Subcutaneous abdominal adipose tissue (tissue), 5 donors: ENCODE data around the gene CHST14.

Source experiments
- H3K27ac ChIP-seq: one replicate; pipeline ENCODE4 v1.7.0; 2013; ENCODE audit warnings: low read depth, mild to moderate bottlenecking, inconsistent platforms, low read length, moderate library complexity
- H3K27me3 ChIP-seq, 5 donors: one replicate each; pipeline ENCODE4 v1.7.0; 2013; ENCODE audit warnings: low read length in 5 of 5, inconsistent platforms in 1 of 5; ENCODE audit not compliant: control insufficient read depth in 5 of 5, insufficient read depth in 4 of 5
- H3K36me3 ChIP-seq, 5 donors: one replicate each; pipeline ENCODE4 v1.7.0; 2013; ENCODE audit warnings: low read length in 5 of 5; ENCODE audit not compliant: control insufficient read depth in 5 of 5, insufficient read depth in 5 of 5
- H3K4me1 ChIP-seq, 5 donors: one replicate each; pipeline ENCODE4 v1.7.0; 2013; ENCODE audit warnings: low read length in 5 of 5, mild to moderate bottlenecking in 3 of 5, moderate library complexity in 1 of 5; ENCODE audit not compliant: control insufficient read depth in 5 of 5, insufficient read depth in 5 of 5
- H3K4me3 ChIP-seq, 5 donors: one replicate each; pipeline ENCODE4 v1.7.0; 2013; ENCODE audit warnings: low read length in 5 of 5, low read depth in 1 of 5
- H3K9ac ChIP-seq, 5 donors: one replicate each; pipeline ENCODE4 v1.7.0; 2013; ENCODE audit warnings: low read length in 5 of 5, mild to moderate bottlenecking in 4 of 5, moderate library complexity in 3 of 5
- H3K9me3 ChIP-seq, 5 donors: one replicate each; pipeline ENCODE4 v1.7.0; 2013; ENCODE audit warnings: low read length in 5 of 5; ENCODE audit not compliant: control insufficient read depth in 5 of 5
- donor health status: healthy.
- donor health status: healthy.
- donor health status: healthy.
- donor health status: healthy.
- donor health status: healthy.

CHST14 gene

GRCh38 chr15:40441565-40442531, 28.9 kb upstream of the CHST14 start:
- H3K9me3 ChIP-seq: no peaks in the 10 kb centered on the region
- H3K27me3 ChIP-seq: peaks cover 17 to 26% (median 20%) of the 10 kb centered on the region in 5 donors
- peak overlapping the region in 4 of 5 donors; percentile 59 to 77 (median 69) for H3K4me3 ChIP-seq
- H3K36me3 ChIP-seq: no peaks in the 10 kb centered on the region
- no peak overlapping the region for H3K27ac ChIP-seq
- H3K9ac ChIP-seq: peak overlapping the region in 4 of 5 donors; percentile 45 to 82 (median 68)
- H3K4me1 ChIP-seq: peaks cover 10 to 52% (median 24%) of the 10 kb centered on the region in 5 donors

- Histone ChIP-seq H3K4me3 (no peak overlapping the region), H3K9ac (no peak overlapping the region), H3K9me3 (no peaks in the 10 kb centered on the region), H3K27me3 (peaks cover 3 to 12% (median 7%) of the 10 kb centered on the region in 5 donors), H3K27ac (no peak overlapping the region), H3K4me1 (peaks cover 10 to 48% (median 20%) of the 10 kb centered on the region in 5 donors), H3K36me3 (no peaks in the 10 kb centered on the region)
These were observed 27.5 kb upstream of the CHST14 start for GRCh38 chr15:40443255-40443654.

- Histone ChIP-seq H3K4me1 (peaks cover 10 to 48% (median 20%) of the 10 kb centered on the region in 5 donors), H3K9me3 (no peaks in the 10 kb centered on the region), H3K27ac (no peak overlapping the region), H3K4me3 (no peak overlapping the region), H3K36me3 (no peaks in the 10 kb centered on the region), H3K27me3 (peaks cover 1 to 7% (median 4%) of the 10 kb centered on the region in 5 donors), H3K9ac (no peak overlapping the region)
These were observed 26.9 kb upstream of the CHST14 start for GRCh38 chr15:40443846-40444245.

GRCh38 chr15:40444736-40445135, 26.0 kb upstream of the CHST14 start:
- H3K27me3 ChIP-seq: no peaks in the 10 kb centered on the region
- peaks cover 10 to 43% (median 16%) of the 10 kb centered on the region in 5 donors for H3K4me1 ChIP-seq
- no peak overlapping the region for H3K4me3 ChIP-seq
- no peak overlapping the region for H3K27ac ChIP-seq
- no peaks in the 10 kb centered on the region for H3K36me3 ChIP-seq
- H3K9me3 ChIP-seq: no peaks in the 10 kb centered on the region
- H3K9ac ChIP-seq: no peak overlapping the region

GRCh38 chr15:40445421-40445922, 25.3 kb upstream of the CHST14 start:
- no peak overlapping the region for H3K27ac ChIP-seq
- peaks cover 5 to 36% (median 10%) of the 10 kb centered on the region in 5 donors for H3K4me1 ChIP-seq
- no peak overlapping the region for H3K9ac ChIP-seq
- H3K36me3 ChIP-seq: no peaks in the 10 kb centered on the region
- no peak overlapping the region for H3K4me3 ChIP-seq
- H3K27me3 ChIP-seq: no peaks in the 10 kb centered on the region
- H3K9me3 ChIP-seq: no peaks in the 10 kb centered on the region

- Histone ChIP-seq H3K4me3 (no peak overlapping the region), H3K36me3 (no peaks in the 10 kb centered on the region), H3K27me3 (no peaks in the 10 kb centered on the region), H3K9me3 (no peaks in the 10 kb centered on the region), H3K4me1 (peaks cover 5 to 36% (median 10%) of the 10 kb centered on the region in 5 donors), H3K9ac (peak overlapping the region in 1 of 5 donors; percentile 49), H3K27ac (no peak overlapping the region)
These were observed 24.6 kb upstream of the CHST14 start for GRCh38 chr15:40446144-40446543.

GRCh38 chr15:40448354-40448753, 22.4 kb upstream of the CHST14 start:
- H3K9me3 ChIP-seq: no peaks in the 10 kb centered on the region
- no peak overlapping the region for H3K4me3 ChIP-seq
- no peak overlapping the region for H3K9ac ChIP-seq
- no peak overlapping the region for H3K27ac ChIP-seq
- H3K36me3 ChIP-seq: no peaks in the 10 kb centered on the region
- H3K4me1 ChIP-seq: peaks cover 0 to 27% (median 2%) of the 10 kb centered on the region in 5 donors
- H3K27me3 ChIP-seq: no peaks in the 10 kb centered on the region

GRCh38 chr15:40449275-40449674, 21.5 kb upstream of the CHST14 start:
- Histone ChIP-seq H3K27me3 (no peaks in the 10 kb centered on the region), H3K4me1 (peaks cover 0 to 24% (median 0%) of the 10 kb centered on the region in 5 donors), H3K9ac (no peak overlapping the region), H3K4me3 (no peak overlapping the region), H3K9me3 (no peaks in the 10 kb centered on the region), H3K36me3 (no peaks in the 10 kb centered on the region), H3K27ac (no peak overlapping the region)

- H3K27ac ChIP-seq: no peak overlapping the region
- no peaks in the 10 kb centered on the region for H3K27me3 ChIP-seq
- peaks cover 0 to 27% (median 7%) of the 10 kb centered on the region in 5 donors for H3K4me1 ChIP-seq
- no peak overlapping the region for H3K4me3 ChIP-seq
- H3K36me3 ChIP-seq: no peaks in the 10 kb centered on the region
- H3K9me3 ChIP-seq: no peaks in the 10 kb centered on the region
- no peak overlapping the region for H3K9ac ChIP-seq
These were observed 20.7 kb upstream of the CHST14 start for GRCh38 chr15:40450047-40450446.

- H3K9me3 ChIP-seq: no peaks in the 10 kb centered on the region
- no peak overlapping the region for H3K9ac ChIP-seq
- H3K4me3 ChIP-seq: no peak overlapping the region
- peaks cover 4 to 31% (median 22%) of the 10 kb centered on the region in 5 donors for H3K4me1 ChIP-seq
- H3K27ac ChIP-seq: no peak overlapping the region
- H3K36me3 ChIP-seq: no peaks in the 10 kb centered on the region
- H3K27me3 ChIP-seq: no peaks in the 10 kb centered on the region
These were observed 19.1 kb upstream of the CHST14 start for GRCh38 chr15:40451527-40452158.
